ENCODE data around the gene TMC8.
"Not testable (repeated sequence)": the region's sequence is repeated elsewhere in the genome, so short reads cannot be mapped to it uniquely, and the experiment has no call there.

TMC8 gene

DNA sequence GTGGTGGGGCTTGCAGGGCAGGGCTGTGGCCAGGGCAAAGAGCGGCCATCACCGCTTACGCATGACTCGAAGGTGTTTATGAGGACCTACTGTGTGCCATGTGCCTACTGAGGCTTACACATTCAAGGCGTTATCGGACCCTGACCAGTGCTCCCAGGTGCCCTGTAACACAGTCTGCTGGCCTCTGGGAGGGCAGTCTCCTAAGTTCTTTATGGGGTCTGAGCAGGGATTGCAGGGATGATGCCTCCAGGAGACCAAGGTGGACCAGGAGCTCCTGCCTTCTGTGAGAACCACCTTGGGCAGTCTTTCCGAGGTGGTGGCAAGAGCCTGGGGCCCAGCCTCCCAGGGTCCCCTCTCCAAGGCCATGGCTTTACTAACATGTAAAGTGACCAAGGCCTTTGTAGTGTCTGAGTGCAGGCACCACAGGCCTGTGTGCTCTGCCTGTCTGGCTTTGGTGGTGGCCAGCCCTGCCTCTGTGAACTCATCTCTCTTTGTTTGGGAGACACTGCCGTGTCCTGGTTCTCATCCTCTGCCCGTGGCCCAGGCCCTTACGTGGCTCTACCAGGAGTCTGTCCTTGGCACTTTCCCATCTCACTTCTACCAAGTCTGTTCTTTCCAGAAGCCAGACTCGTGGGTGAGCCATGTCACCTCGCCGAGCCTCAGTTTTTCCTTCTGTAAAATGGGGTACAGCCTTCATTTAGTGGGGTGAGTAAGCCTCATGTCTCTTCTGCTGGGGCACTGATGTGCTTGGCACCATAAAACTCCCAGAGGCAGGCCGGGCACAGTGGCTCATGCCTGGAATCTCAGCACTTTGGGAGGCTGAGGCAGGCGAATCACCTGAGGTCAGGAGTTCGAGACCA is 34.4 kb downstream of the TMC8 start:
- no peak for DNase-seq

DNA sequence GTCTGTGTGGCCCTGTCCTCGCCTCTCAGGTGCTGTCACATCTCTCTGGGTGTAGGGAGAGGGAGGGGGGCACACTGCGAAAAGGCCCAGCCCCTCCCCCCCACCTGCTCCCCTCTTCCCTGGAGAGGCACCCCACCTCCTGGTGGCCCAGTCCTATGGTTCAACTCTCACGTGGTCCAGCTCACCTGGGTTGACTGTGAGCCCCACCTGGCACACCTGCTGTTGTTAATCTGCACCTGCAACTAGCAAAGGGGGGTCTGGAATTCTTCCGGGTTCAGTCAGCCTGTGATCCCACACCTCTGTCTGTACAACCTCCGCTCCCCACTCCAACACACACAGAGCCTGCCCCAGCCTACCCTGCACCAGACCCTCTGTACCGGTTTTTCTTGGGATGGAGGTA is 35.8 kb downstream of the TMC8 start:
- DNase-seq, result no peak

DNA sequence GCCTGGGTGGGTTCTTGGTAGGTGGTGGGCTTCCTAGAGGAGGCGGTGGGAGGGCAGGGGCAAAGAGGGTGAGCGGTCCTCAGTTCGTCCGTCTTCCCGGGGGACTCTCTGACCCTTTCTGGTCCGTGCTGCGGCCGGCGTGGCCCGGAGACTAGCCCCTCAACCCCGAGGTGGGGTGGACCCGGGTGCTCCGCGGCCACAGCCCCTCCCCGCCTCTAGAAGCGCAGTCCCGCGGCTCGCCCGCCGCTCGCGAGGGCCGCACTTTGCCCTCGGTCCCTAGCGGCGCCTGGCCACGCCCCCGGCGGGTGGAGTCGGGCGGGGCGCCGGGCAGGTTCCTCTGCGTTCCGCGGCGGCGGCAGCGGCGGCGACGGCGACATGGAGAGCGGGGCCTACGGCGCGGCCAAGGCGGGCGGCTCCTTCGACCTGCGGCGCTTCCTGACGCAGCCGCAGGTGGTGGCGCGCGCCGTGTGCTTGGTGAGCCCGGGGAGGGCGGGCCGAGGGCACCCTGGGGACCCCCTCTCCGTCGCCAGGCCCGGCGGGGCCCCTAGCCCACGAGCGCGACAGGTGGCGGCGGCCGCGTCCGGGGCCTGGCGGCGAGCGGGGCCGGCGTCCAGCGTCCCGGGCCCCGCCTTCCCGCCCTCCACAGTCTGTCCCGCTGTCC is 37.8 kb downstream of the TMC8 start, which contains the start of gene SYNGR2:
Gene SYNGR2 (plus strand): TSS at position 340 of the 661 bp plus-strand sequence. CDS start 36 bp downstream, at position 376.
- peak; percentile 35 to 57 for DNase-seq

DNA sequence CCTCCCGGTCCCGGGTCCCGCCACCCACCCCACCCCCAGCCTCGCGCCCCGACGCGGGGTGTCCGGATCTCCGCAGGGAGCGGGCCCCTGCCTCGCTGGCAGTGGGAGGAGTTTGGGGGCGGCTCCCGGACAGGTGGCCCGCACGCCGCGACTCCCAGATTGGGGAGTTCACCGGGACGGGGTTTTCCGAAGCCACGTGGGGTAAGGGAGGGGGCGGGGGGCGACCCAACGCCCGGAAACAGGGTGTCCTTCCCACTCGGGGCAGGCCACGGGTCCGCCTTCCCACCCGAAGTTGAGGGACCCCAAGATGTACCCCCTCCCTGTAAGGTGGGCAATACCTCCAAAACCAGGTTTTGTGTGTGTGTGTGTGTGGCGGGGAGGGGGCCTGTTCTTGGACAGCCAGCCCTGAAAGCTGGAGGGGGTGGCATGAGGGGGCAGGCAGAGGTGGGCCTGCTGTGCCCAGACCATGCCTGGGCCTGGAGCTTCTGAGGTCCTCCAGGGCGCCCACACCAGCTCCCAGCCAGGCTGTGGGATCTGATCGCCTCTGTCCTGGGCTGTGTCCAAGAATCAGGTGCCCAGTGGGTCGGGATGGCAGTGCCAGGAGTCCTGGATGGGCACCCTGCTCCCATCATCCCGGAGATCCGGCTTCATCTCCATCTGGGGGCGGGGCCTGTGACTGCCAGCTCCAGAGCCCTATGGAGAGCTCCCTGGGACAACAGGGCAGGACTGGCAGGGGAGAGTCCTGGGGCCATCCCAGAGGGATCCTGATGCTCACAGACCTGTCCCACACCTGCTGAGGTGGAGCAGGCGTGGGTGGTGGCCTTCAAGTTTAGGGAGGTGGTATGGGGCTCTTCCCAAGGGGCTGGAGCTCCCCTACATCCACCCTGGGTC is 38.6 kb downstream of the TMC8 start:
- DNase-seq, result peak; percentile 28 to 53

DNA sequence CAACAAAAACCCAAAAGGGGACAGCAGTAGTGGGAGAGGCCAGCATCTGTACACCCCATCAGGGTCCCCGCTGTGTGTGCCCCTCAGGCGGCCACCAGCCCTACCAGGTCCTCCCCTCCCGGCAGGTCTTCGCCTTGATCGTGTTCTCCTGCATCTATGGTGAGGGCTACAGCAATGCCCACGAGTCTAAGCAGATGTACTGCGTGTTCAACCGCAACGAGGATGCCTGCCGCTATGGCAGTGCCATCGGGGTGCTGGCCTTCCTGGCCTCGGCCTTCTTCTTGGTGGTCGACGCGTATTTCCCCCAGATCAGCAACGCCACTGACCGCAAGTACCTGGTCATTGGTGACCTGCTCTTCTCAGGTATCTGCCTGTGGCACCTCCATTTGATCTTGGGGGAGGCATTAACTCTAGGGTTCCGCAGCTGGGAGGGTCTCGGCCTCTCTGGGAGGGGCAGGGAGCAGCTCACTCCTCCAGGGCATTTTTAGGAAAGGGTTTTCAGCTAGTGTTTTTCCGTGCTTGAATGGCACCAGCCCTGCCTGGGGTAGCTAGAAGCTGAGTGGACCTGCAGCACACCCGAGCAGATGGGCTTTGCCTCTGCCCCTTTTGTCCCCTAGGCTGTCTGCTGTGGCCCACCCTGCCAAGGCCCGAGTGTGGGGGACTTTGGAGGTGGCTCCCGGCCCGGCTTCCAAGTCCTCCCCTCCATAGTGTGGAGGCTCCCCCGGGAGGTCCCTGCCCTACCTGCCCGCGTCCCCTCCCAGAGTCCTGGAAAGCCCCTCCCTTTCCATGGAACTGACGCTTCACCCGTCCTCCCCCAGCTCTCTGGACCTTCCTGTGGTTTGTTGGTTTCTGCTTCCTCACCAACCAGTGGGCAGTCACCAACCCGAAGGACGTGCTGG is 40.4 kb downstream of the TMC8 start:
- no peak for DNase-seq

DNA sequence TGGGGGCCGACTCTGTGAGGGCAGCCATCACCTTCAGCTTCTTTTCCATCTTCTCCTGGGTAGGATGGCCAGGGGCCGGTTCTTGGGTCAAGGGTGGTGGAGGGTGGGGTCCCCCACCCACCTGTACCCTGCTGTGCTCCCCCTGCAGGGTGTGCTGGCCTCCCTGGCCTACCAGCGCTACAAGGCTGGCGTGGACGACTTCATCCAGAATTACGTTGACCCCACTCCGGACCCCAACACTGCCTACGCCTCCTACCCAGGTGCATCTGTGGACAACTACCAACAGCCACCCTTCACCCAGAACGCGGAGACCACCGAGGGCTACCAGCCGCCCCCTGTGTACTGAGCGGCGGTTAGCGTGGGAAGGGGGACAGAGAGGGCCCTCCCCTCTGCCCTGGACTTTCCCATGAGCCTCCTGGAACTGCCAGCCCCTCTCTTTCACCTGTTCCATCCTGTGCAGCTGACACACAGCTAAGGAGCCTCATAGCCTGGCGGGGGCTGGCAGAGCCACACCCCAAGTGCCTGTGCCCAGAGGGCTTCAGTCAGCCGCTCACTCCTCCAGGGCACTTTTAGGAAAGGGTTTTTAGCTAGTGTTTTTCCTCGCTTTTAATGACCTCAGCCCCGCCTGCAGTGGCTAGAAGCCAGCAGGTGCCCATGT is 41.1 kb downstream of the TMC8 start:
- not testable (repeated sequence) for DNase-seq

DNA sequence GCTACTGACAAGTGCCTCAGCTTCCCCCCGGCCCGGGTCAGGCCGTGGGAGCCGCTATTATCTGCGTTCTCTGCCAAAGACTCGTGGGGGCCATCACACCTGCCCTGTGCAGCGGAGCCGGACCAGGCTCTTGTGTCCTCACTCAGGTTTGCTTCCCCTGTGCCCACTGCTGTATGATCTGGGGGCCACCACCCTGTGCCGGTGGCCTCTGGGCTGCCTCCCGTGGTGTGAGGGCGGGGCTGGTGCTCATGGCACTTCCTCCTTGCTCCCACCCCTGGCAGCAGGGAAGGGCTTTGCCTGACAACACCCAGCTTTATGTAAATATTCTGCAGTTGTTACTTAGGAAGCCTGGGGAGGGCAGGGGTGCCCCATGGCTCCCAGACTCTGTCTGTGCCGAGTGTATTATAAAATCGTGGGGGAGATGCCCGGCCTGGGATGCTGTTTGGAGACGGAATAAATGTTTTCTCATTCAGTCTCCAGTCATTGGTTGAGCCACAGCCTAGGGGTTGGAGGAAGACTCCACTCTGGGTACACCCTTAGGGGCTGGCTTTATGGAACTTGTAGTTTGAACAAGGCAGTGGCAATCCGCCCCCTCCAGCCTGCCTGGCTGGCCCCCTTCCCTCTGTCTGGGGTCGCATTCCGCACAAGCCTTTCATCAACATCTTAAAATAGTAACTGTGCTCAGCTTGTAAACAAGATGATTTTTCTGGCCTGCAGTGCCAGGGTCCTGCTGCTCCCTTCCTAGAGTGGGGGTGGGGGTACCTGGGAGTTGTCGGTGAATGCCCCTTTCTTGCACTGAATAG is 41.9 kb downstream of the TMC8 start:
- DNase-seq, result no peak

DNA sequence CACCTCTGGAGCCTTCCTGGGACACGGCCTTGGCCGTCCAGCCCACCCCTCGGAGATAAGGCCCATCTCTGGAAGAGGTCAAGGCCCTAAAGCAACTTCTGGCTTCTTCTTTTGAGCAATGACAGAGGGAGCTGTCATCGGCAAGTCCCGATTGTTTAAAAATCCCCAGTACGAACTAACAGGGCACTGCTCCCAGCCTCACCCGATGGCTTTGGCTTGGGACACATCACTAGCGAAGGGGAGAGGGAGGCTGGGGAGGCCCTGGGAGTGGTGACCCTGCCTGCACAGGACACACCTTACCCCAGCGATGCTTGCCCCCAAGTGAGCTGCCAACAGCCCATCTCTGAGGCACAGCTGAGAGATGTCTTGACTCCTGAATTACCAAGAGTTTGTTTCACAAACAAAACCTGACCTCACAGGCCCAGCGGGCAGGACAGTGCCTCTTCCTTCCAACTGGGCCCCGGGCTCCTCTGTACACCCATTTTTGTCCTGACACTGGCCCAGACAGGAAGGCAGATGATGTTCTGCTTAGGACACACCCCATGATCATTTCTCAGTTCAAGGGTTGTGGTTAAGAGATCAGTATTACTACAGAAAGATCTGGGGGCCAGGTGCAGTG is 42.6 kb downstream of the TMC8 start:
- DNase-seq, result no peak

DNA sequence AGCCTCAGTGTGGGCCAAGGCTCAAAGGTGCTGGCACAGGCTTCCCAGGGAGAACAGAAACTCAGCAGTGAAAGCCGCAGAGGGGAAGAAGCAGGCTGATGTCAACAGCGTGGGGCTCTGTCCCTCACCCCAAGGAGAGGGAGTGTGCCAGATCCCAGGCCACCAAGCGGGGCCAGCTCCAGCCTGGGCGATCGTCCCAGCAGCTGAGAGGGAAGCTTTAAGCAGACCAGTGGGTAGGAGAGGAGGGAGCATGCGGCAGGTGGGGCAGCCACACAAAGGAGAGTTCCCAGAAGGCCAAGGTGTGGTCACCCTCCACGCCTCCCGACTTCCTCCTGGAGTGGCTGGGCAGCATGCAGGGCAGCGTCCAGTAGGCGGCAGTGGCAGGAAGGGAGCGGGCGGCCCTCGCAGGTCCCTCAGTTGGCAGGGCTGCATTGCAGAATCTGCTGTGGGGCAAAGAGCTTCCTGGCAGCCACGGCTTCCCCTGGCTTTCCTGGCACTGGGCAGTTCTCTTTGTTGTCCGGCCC is 43.8 kb downstream of the TMC8 start:
- peak; percentile 88 to 90 for DNase-seq

DNA sequence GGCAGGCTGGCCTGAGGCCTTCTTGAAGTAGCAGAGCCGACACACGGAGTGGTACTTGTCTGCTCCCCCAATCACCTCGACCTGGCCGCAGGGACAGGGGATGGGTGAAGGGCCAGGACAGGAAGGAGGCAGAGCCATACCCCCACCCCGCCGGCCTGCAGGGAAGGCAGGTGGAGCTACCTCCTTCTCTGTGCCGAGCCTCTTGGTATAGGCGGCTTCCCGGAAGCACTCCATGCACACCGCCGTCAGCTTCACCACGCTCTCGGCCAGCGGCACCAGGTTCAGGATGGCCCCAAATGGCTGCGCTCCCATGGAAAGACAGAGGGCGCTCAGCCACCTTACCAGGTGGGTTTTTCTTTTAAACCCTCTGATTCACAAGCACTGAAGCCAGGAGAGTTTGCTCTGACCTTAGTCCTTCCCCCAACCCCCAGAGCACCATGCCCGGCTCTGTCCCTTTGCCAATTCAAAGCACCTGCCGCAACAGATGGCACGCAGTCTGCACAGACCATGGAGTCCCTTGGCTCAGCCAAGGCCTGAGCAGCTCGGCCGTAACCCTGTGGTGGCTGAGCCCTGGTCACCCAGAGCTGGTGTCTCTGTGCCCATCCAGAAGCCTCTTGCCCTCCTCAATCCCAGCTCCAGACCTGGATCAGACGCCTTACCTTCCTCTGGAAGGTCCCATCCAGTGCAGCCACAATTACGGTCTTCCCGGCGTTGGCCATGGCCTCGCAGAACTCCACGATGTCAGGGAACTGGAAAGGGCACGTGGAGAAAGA is 44.5 kb downstream of the TMC8 start:
- DNase-seq, result no peak

DNA sequence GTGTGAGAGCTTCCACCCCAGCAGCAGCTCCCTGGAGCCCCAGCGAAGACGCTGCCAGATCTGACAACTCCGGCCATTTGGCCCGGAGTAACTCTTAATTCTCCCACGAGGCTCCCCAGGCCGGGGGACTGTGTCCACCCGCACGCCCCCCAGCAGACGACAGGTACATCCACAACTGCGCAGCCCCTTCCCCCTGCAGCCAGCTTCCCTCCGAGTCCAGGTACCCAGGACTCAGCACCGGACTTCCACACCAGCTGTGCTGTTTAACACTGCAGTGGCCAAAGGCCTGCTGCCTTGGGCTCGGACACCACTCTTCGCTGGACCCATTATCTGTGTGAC is 45.0 kb downstream of the TMC8 start:
- DNase-seq, result no peak

DNA sequence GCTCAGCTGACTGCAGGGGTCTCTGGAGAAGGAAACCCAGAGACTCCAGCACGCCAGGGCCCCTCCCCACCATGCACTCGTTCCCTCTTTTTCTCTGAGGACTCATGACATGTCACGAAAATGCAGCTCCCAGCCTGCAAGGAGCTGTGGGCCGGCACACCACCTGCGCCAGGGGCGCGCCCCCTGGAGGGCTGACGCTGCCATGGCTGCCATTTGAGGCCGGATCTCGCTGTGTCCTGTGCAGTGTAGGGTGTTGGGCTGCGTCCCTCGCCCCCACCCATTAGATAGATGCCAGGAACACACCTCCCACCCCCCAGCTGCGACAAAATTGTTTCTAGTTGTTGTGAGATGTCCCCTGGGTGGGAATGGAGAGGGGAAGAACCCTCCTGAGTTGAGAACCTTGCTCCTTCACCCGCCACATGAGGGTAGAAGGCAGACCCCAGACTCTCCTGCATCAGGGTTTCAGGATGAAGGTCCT is 46.0 kb downstream of the TMC8 start:
- peak; percentile 26 to 62 for DNase-seq

DNA sequence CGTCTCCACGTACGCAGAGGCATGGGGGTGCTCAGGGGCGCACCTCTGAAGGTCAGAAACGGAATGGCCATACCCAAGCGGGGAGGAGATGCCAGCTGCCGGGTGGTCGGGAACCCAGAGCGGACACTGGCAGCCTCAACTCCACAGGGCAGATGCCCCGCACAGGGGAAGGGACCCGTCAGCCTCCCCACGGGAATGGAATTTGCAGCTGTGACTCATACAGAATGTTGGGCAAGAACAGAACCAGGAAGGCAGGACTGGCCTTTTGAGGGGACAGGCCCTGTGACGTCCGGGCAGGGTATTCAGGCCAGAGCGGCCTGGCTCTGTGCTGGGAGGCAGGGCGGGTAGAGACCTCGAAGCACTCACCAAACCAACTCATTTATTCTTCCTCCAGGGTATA is 48.8 kb downstream of the TMC8 start:
- DNase-seq, result no peak

DNA sequence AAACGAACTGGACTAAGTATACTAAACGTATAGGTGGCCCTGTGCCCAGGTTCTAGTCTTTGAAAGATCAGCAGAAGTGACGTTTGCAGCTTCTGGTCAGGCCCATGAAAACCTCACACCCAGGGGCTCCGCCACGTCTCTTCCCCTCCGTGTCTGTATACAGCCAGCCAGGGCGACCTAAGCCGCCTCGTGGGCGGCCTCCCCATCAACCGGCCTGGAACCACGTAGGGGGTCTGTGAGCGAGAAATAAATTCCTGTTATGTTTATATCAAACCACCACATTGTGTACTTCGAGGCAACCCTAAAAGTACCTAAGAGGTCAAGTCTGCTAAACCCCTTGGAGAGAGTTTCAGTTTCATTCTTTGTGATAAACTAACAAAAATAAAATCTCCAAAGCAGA is 49.5 kb downstream of the TMC8 start:
- DNase-seq, result no peak

DNA sequence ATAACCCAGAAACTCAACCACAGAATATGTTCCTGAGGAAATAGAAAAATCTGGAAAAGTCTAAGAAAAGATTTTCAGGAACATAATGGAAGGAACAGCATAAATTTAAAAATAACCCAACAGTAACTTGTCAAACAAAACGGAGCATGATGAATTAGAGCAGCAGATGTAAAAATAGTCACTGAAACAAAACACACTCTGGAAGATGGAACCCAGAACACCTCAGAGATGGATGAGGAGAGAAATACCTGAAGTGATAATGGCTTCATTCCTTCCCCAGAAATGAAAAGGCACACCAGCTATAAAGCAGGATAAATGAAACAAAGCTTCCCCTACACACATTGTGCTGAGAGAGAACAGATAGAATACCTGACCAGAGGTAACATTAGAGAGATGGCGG is 49.9 kb downstream of the TMC8 start:
- no peak for DNase-seq

DNA sequence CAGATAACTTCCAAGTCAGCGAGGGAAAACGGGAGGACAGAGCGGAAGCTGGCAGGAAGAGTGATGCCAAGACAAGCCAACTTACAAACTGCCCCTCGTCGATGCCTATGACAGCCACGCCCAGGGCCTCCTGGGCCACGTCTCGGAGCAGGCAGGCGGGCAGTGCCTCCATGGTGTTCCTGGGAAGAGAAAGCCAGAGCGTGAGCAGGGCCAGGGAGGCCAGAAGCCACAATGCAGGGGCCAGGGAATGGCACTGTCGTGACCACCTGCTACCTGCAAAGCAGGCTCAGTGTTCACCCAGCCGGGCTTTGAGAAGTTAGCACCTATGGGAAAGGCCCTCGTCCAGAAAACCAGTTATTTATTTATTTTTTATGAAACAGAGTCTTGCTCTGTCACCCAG is 51.9 kb downstream of the TMC8 start:
- DNase-seq, result no peak

DNA sequence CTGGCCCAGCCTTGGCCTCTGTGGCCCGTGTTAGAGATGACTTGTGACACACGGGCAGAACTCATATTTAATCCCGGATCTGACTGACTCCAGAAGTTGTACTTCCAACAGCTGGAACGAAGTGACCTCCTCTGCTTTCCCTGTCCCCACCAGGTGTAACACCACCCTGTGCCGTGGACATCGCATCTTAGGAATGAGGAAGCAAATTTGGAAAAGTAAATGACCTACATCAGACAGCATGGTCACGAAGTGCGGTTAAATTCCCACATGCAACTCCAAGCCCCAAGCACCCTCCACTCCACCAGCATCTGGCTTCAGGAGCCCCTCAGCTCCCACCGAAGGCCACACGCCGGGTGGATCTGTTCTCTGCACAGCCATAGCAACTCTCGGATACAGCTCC is 53.3 kb downstream of the TMC8 start:
- DNase-seq, result no peak

DNA sequence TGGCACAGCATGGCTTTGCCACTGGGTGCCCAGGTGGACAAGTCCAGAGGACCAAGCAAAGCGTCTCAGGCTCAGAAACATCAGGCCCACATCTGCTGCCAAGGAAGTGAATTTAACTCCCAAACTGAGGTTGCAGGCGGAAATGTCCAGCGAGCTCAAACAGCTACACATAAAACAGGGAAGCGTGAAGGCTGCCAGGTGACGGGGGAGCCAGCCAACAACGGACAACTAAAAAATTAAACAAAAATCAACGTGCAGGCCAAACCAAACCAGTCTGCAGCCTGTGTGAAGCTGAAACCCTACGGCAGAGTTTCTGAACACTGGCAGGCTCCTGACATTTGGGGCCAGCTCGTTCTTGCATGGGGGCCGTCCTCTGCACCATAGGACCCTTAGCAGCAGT is 53.8 kb downstream of the TMC8 start:
- DNase-seq, result no peak

DNA sequence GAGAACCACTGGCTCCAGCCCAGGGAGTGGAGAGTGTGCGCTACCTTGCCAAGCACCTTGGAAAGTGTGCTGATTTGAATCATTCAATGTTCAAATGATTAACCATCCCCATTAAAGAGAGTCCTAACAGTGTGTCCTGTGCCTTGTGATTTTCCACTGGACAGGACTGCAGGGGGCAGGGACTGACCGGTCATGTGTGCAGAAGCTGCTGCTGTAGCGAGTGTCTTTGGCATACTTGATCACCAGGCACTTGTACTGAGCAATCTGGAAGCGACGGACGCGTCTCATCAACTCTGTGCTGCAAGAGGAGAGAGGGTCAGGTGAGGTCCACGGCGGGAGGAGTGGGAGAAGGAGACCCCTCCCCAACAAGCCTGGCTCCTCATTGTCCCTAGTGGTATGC is 54.3 kb downstream of the TMC8 start:
- DNase-seq, result no peak

All from hippocampal formation (tissue), 2 donors.